Fibroblast of lung (primary cell): Measurements from ENCODE around the gene FBXL13. TPM values are rescaled to one million over a fixed set of nuclear protein-coding genes. Genes with fewer than 3 reads are reported as not detected.
A peak's percentile ranks its signal among the peaks of the same experiment; 100 is the strongest.
"Not testable (repeated sequence)": the region's sequence is repeated elsewhere in the genome, so short reads cannot be mapped to it uniquely, and the experiment has no call there.

Experiments used
- DNase-seq, 2 donors: peaks; one replicate each; pipeline versions ENCODE4 v3.0.0 to v3.0.0-alpha.2; 2010; ENCODE audit warnings: low read depth in 2 of 2
- H2AFZ ChIP-seq: 2 replicates; pipeline ENCODE4 v1.5.1; 2012; ENCODE audit warnings: low read length, control low read depth, inconsistent platforms
- H3K27ac ChIP-seq: 2 replicates; pipeline ENCODE4 v1.5.1; 2011; ENCODE audit warnings: low read length, control low read depth; ENCODE audit not compliant: insufficient read depth
- H3K27me3 ChIP-seq: 2 replicates; pipeline ENCODE4 v1.5.1; 2011; ENCODE audit warnings: mild to moderate bottlenecking, low read length; ENCODE audit not compliant: control insufficient read depth, insufficient read depth
- H3K36me3 ChIP-seq: 2 replicates; pipeline ENCODE4 v1.5.1; 2011; ENCODE audit warnings: low read length; ENCODE audit not compliant: control insufficient read depth, insufficient read depth
- H3K4me1 ChIP-seq: 2 replicates; pipeline ENCODE4 v1.5.1; 2011; ENCODE audit warnings: low read length; ENCODE audit not compliant: control insufficient read depth, insufficient read depth; ENCODE audit errors: extremely low read depth
- H3K4me2 ChIP-seq: 2 replicates; pipeline ENCODE4 v1.5.1; 2011; ENCODE audit warnings: low read length, control low read depth; ENCODE audit not compliant: insufficient read depth; ENCODE audit errors: extremely low read depth
- H3K4me3 ChIP-seq, 4 experiments: fragments of 200-600 bp in 1 of 4; sonication (generic) in 1 of 4; replicated peaks in 1 of 4; 2 replicates each; pipeline ENCODE4 v1.5.1; 2011 to 2016; ENCODE audit warnings: low read length in 4 of 4, low read depth in 3 of 4, mild to moderate bottlenecking in 3 of 4, control low read depth in 2 of 4, inconsistent platforms in 1 of 4, mixed read lengths in 1 of 4; ENCODE audit not compliant: insufficient read depth in 1 of 4; ENCODE audit errors: control extremely low read depth in 1 of 4
- H3K79me2 ChIP-seq: 2 replicates; pipeline ENCODE4 v1.5.1; 2012; ENCODE audit warnings: mild to moderate bottlenecking, low read length, inconsistent platforms; ENCODE audit not compliant: control insufficient read depth, insufficient read depth
- H3K9ac ChIP-seq: 2 replicates; pipeline ENCODE4 v1.5.1; 2011; ENCODE audit warnings: mild to moderate bottlenecking, low read length, control low read depth; ENCODE audit not compliant: insufficient read depth
- H3K9me3 ChIP-seq: 2 replicates; pipeline ENCODE4 v1.5.1; 2012; ENCODE audit warnings: low read depth, low read length; ENCODE audit not compliant: control insufficient read depth, insufficient read depth
- H4K20me1 ChIP-seq: 2 replicates; pipeline ENCODE4 v1.5.1; 2011; ENCODE audit warnings: low read length; ENCODE audit not compliant: control insufficient read depth, insufficient read depth; ENCODE audit errors: extremely low read depth
- CTCF ChIP-seq, 2 donors: IDR thresholded peaks in 1 of 2; conservative IDR thresholded peaks in 1 of 2; 1 replicate in 1 of 2; 2 replicates in 1 of 2; pipeline ENCODE4 v1.5.1; 2011 to 2012; ENCODE audit warnings: low read length in 2 of 2, control low read depth in 1 of 2, inconsistent platforms in 1 of 2, low read depth in 1 of 2, mild to moderate bottlenecking in 1 of 2
- EZH2 ChIP-seq: IDR thresholded peaks from 2 replicates; pipeline ENCODE4 v1.5.1; 2012; ENCODE audit warnings: low read length, control low read depth, mild to moderate bottlenecking; ENCODE audit errors: missing control alignments
- polyA plus RNA-seq, 2 donors: library from polyadenylated mRNA; depleted of rRNA in 1 of 2; stranded (reverse) in 1 of 2; unstranded in 1 of 2; fragments of >200 nt; gene quantifications; 2 replicates each; pipeline ENCODE4 v1.2.1, GENCODE V29; 2011 to 2012; ENCODE audit warnings: missing spikeins in 1 of 2
- total RNA-seq: library from RNA; depleted of rRNA; stranded (reverse); fragments of >200 nt; gene quantifications from 2 replicates; pipeline ENCODE4 v1.2.1, GENCODE V29; 2014

The FBXL13 gene
- total and polyA plus RNA-seq, 2 donors (not counting 1 experiment from before 2014, with no cell fraction given), result 0.41 to 0.66 TPM

- Histone ChIP-seq H3K4me2 (no peak overlapping the region), H4K20me1 (no peaks in the 10 kb centered on the region), H3K27ac (no peak overlapping the region), H3K27me3 (no peaks in the 10 kb centered on the region), H3K9me3 (no peaks in the 10 kb centered on the region), H3K9ac (no peak overlapping the region), H3K79me2 (no peaks in the 10 kb centered on the region), H3K36me3 (no peaks in the 10 kb centered on the region), H3K4me3 (no peak overlapping the region), H2AFZ (no peak overlapping the region), H3K4me1 (no peaks in the 10 kb centered on the region)
- TF ChIP-seq EZH2 (no peak), CTCF (conservative IDR thresholded peaks at IDR 0.05 in 1 of 2, IDR thresholded peaks at IDR 0.05 in 1 of 2; ENCODE audit: low read depth in 1 of 2, low read length in 2 of 2) (no peak)
- peak; percentile 58 to 97 for DNase-seq
Measured at GRCh38 chr7:102978284-102978683, 96.3 kb downstream of the FBXL13 start.

GRCh38 chr7:102977586-102977985 lies 97.0 kb downstream of the FBXL13 start:
- H3K9ac ChIP-seq, H3K27me3 ChIP-seq, H3K36me3 ChIP-seq, H3K79me2 ChIP-seq, H3K4me2 ChIP-seq, H4K20me1 ChIP-seq, DNase-seq, H2AFZ ChIP-seq, H3K9me3 ChIP-seq, H3K4me1 ChIP-seq, H3K4me3 ChIP-seq, H3K27ac ChIP-seq: not testable (repeated sequence)

GRCh38 chr7:102976493-102976892 lies 98.1 kb downstream of the FBXL13 start:
- no peaks in the 10 kb centered on the region for H3K36me3 ChIP-seq
- no peak overlapping the region for H3K27ac ChIP-seq
- H2AFZ ChIP-seq, result no peak overlapping the region
- no peaks in the 10 kb centered on the region for H3K79me2 ChIP-seq
- no peak overlapping the region for H3K4me2 ChIP-seq
- TF ChIP-seq EZH2, result no peak
- no peak for TF ChIP-seq CTCF (conservative IDR thresholded peaks at IDR 0.05 in 1 of 2, IDR thresholded peaks at IDR 0.05 in 1 of 2; ENCODE audit: low read depth in 1 of 2, low read length in 2 of 2)
- no peak overlapping the region for H3K4me3 ChIP-seq
- H3K27me3 ChIP-seq, result no peaks in the 10 kb centered on the region
- no peaks in the 10 kb centered on the region for H3K9me3 ChIP-seq
- H4K20me1 ChIP-seq, result no peaks in the 10 kb centered on the region
- H3K4me1 ChIP-seq, result no peaks in the 10 kb centered on the region
- H3K9ac ChIP-seq, result no peak overlapping the region
- DNase-seq, result no peak
